Glutamatergic neuron (in vitro differentiated cells): Measurements from ENCODE around the gene TMX2. TPM values are rescaled to one million over a fixed set of nuclear protein-coding genes. Genes with fewer than 3 reads are reported as not detected.

ENCODE experiments used
- DNase-seq: peaks from one replicate; pipeline ENCODE4 v3.0.0; 2022
- H3K27ac Mint-ChIP-seq: one replicate; pipeline ENCODE4 v1.8.0; 2020; ENCODE audit warnings: mild to moderate bottlenecking, mixed read lengths, inconsistent platforms; ENCODE audit not compliant: unreplicated experiment
- H3K27me3 Mint-ChIP-seq: one replicate; pipeline ENCODE4 v1.8.0; 2020; ENCODE audit warnings: mild to moderate bottlenecking, moderate library complexity, mixed read lengths, inconsistent platforms; ENCODE audit not compliant: unreplicated experiment
- H3K36me3 Mint-ChIP-seq: one replicate; pipeline ENCODE4 v1.8.0; 2020; ENCODE audit warnings: mild to moderate bottlenecking, mixed read lengths, inconsistent platforms; ENCODE audit not compliant: unreplicated experiment
- H3K4me1 Mint-ChIP-seq: one replicate; pipeline ENCODE4 v1.8.0; 2020; ENCODE audit warnings: mild to moderate bottlenecking, low read depth, mixed read lengths, inconsistent platforms; ENCODE audit not compliant: unreplicated experiment
- H3K4me3 Mint-ChIP-seq: one replicate; pipeline ENCODE4 v1.8.0; 2020; ENCODE audit warnings: mild to moderate bottlenecking, mixed read lengths, inconsistent platforms; ENCODE audit not compliant: unreplicated experiment
- H3K9me3 Mint-ChIP-seq: one replicate; pipeline ENCODE4 v1.8.0; 2020; ENCODE audit warnings: mild to moderate bottlenecking, moderate library complexity, mixed read lengths, inconsistent platforms; ENCODE audit not compliant: unreplicated experiment
- CTCF ChIP-seq: fragments of 200-600 bp; sonication (generic); IDR thresholded peaks from one replicate; pipeline ENCODE4 v1.5.0; 2021; ENCODE audit not compliant: partially characterized antibody, unreplicated experiment
- total RNA-seq: library from RNA; stranded (reverse); fragmentation: NEBNext Ultra II Directional; extraction: Animal tissue kit (Norgen Biotek cat#: 25700); gene quantifications from one replicate; pipeline ENCODE4 v1.2.1, GENCODE V29; 2021; ENCODE audit not compliant: unreplicated experiment

Gene TMX2
- total RNA-seq, 1 donor from 2014 or later = 94.5 TPM

- H3K36me3 Mint-ChIP-seq = no peaks in the 10 kb centered on the region
- no peak for TF ChIP-seq CTCF
- peaks cover 6% of the 10 kb centered on the region for H3K27me3 Mint-ChIP-seq
- H3K4me1 Mint-ChIP-seq = peaks cover 9% of the 10 kb centered on the region
- peak; percentile 76 for DNase-seq
- H3K9me3 Mint-ChIP-seq = peaks cover 14% of the 10 kb centered on the region
- H3K4me3 Mint-ChIP-seq = peak within 1 kb of the TSS; percentile 96
- peak within 1 kb of the TSS; percentile 99 for H3K27ac Mint-ChIP-seq
These were observed 49.2 kb downstream of the TMX2 start, which contains the start of gene CTNND1 for GRCh38 chr11:57761301-57762234. Gene CTNND1, plus strand, starts transcription at chr11:57761802. Its CDS starts 29,677 bp downstream, at chr11:57791479.

GRCh38 chr11:57762235-57762861 lies 50.0 kb downstream of the TMX2 start:
- TF ChIP-seq CTCF = no peak
- H3K36me3 Mint-ChIP-seq = no peaks in the 10 kb centered on the region
- peak overlapping the region; percentile 96 for H3K4me3 Mint-ChIP-seq
- peaks cover 6% of the 10 kb centered on the region for H3K27me3 Mint-ChIP-seq
- peaks cover 11% of the 10 kb centered on the region for H3K4me1 Mint-ChIP-seq
- H3K9me3 Mint-ChIP-seq = peaks cover 15% of the 10 kb centered on the region
- H3K27ac Mint-ChIP-seq = peak overlapping the region; percentile 99
- peak; percentile 26 for DNase-seq

GRCh38 chr11:57763568-57763967 lies 51.2 kb downstream of the TMX2 start:
- H3K27me3 Mint-ChIP-seq = peaks cover 3% of the 10 kb centered on the region
- no peaks in the 10 kb centered on the region for H3K36me3 Mint-ChIP-seq
- H3K4me3 Mint-ChIP-seq = peak overlapping the region; percentile 96
- peaks cover 13% of the 10 kb centered on the region for H3K4me1 Mint-ChIP-seq
- peaks cover 14% of the 10 kb centered on the region for H3K9me3 Mint-ChIP-seq
- DNase-seq = no peak
- peak overlapping the region; percentile 99 for H3K27ac Mint-ChIP-seq
- TF ChIP-seq CTCF = peak; percentile 38

- Mint-ChIP-seq H3K36me3 (no peaks in the 10 kb centered on the region), H3K4me3 (peak overlapping the region; percentile 96), H3K4me1 (peaks cover 13% of the 10 kb centered on the region), H3K27ac (peak overlapping the region; percentile 99), H3K27me3 (peaks cover 3% of the 10 kb centered on the region), H3K9me3 (peaks cover 14% of the 10 kb centered on the region)
- no peak for TF ChIP-seq CTCF
- peak; percentile 39 for DNase-seq
These were observed 51.6 kb downstream of the TMX2 start for GRCh38 chr11:57764021-57764420.

- no peak for DNase-seq
- Mint-ChIP-seq H3K27ac (peak overlapping the region; percentile 99), H3K9me3 (peaks cover 15% of the 10 kb centered on the region), H3K27me3 (peaks cover 3% of the 10 kb centered on the region), H3K4me1 (peaks cover 16% of the 10 kb centered on the region), H3K4me3 (peak overlapping the region; percentile 96), H3K36me3 (no peaks in the 10 kb centered on the region)
- TF ChIP-seq CTCF = no peak
These were observed 52.2 kb downstream of the TMX2 start for GRCh38 chr11:57764566-57764965.
